SK-N-SH (cell line): ENCODE results near the gene SNAI3. TPM values are rescaled to one million over a fixed set of nuclear protein-coding genes. Genes with fewer than 3 reads are reported as not detected.

Experiments
- CTCF ChIA-PET: fragments of 300-600, 350-600 bp; formaldehyde crosslinking; extraction: SDS; loops from one replicate; lab custom pipeline; 2021; lab: Yijun Ruan, JAX
- POLR2A ChIA-PET: fragments of 350-600 bp; sonication (Branson Sonifier 250); formaldehyde crosslinking; extraction: SDS; loops from one replicate; lab custom pipeline; 2020; ENCODE audit warnings: antibody characterized with exemption, inconsistent platforms; lab: Yijun Ruan, JAX
- DNase-seq: peaks from one replicate; pipeline ENCODE4 v3.0.0; 2012
- H2AFZ ChIP-seq: fragments of 200-600 bp; sonication (generic); 2 replicates; pipeline ENCODE4 v1.8.1; 2016; ENCODE audit warnings: antibody characterized with exemption, mild to moderate bottlenecking, low read depth
- H3F3A ChIP-seq: fragments of 200-600 bp; sonication (generic); replicated peaks from 2 replicates; pipeline ENCODE3; 2016; ENCODE audit warnings: antibody characterized with exemption, mild to moderate bottlenecking; ENCODE audit not compliant: insufficient read depth
- H3K27ac ChIP-seq, 2 experiments: fragments of 200-500 bp in 1 of 2; fragments of 200-600 bp in 1 of 2; sonication (Bioruptor generic) in 1 of 2; sonication (generic), shearing (Covaris generic) in 1 of 2; 2 replicates each; pipeline versions ENCODE4 v1.5.1 to v1.6.1; 2014 to 2016; ENCODE audit warnings: low read depth in 2 of 2, inconsistent platforms in 1 of 2, low read length in 1 of 2, mild to moderate bottlenecking in 1 of 2, mixed read lengths in 1 of 2
- H3K27me3 ChIP-seq: fragments of 200-600 bp; sonication (generic), shearing (Covaris generic); 2 replicates; pipeline ENCODE4 v1.6.1; 2016; ENCODE audit warnings: mixed run types; ENCODE audit not compliant: insufficient read depth
- H3K36me3 ChIP-seq, 2 experiments: fragments of 200-500 bp in 1 of 2; fragments of 200-600 bp in 1 of 2; sonication (Bioruptor generic) in 1 of 2; sonication (generic) in 1 of 2; replicated peaks in 1 of 2; 2 replicates each; pipeline versions ENCODE3 to v1.5.1; 2014 to 2016; ENCODE audit warnings: low read length in 1 of 2, mild to moderate bottlenecking in 1 of 2; ENCODE audit not compliant: insufficient read depth in 2 of 2, control insufficient read depth in 1 of 2
- H3K4me1 ChIP-seq, 2 experiments: fragments of 200-500 bp in 1 of 2; fragments of 200-600 bp in 1 of 2; sonication (Bioruptor generic) in 1 of 2; sonication (generic), shearing (Covaris generic) in 1 of 2; 2 replicates each; pipeline versions ENCODE4 v1.5.1 to v1.6.1; 2014 to 2016; ENCODE audit warnings: low read depth in 1 of 2, low read length in 1 of 2, mixed run types in 1 of 2; ENCODE audit not compliant: insufficient read depth in 2 of 2, control insufficient read depth in 1 of 2
- H3K4me2 ChIP-seq: fragments of 200-600 bp; sonication (generic), shearing (Covaris generic); 2 replicates; pipeline ENCODE4 v1.6.1; 2017; ENCODE audit warnings: mixed run types
- H3K4me3 ChIP-seq, 2 experiments: fragments of 200-500 bp in 1 of 2; fragments of 200-600 bp in 1 of 2; sonication (Bioruptor generic) in 1 of 2; sonication (generic), shearing (Covaris generic) in 1 of 2; 2 replicates each; pipeline versions ENCODE4 v1.5.1 to v1.8.1; 2014 to 2016; ENCODE audit warnings: low read depth in 2 of 2, inconsistent platforms in 1 of 2, low read length in 1 of 2, mild to moderate bottlenecking in 1 of 2, mixed read lengths in 1 of 2, moderate library complexity in 1 of 2
- H3K79me2 ChIP-seq: fragments of 200-600 bp; sonication (generic); 2 replicates; pipeline ENCODE4 v1.8.1; 2017; ENCODE audit warnings: mild to moderate bottlenecking; ENCODE audit not compliant: insufficient read depth
- H3K9ac ChIP-seq: fragments of 200-600 bp; sonication (generic); 2 replicates; pipeline ENCODE4 v1.6.1; 2017; ENCODE audit warnings: mixed run types
- H3K9me2 ChIP-seq: fragments of 200-600 bp; sonication (generic); 2 replicates; pipeline ENCODE4 v1.6.1; 2017; ENCODE audit warnings: mixed run types
- H3K9me3 ChIP-seq: fragments of 200-600 bp; sonication (generic); 2 replicates; pipeline ENCODE4 v1.6.1; 2017; ENCODE audit warnings: mixed run types, mild to moderate bottlenecking, moderate library complexity
- H4K20me1 ChIP-seq: fragments of 200-600 bp; sonication (generic); 2 replicates; pipeline ENCODE4 v1.6.1; 2017; ENCODE audit warnings: mild to moderate bottlenecking, mixed run types; ENCODE audit not compliant: insufficient read depth
- CHD2 ChIP-seq: fragments of 150-350 bp; IDR thresholded peaks from 2 replicates; pipeline ENCODE4 v1.6.1; 2018; ENCODE audit warnings: low read length; ENCODE audit not compliant: partially characterized antibody
- CTCF ChIP-seq: fragments of 200-600 bp; sonication (generic); IDR thresholded peaks from 2 replicates; pipeline ENCODE4 v1.6.1; 2017; ENCODE audit warnings: antibody characterized with exemption, mild to moderate bottlenecking, moderate library complexity
- ELF1 ChIP-seq: IDR thresholded peaks from 2 replicates; pipeline ENCODE4 v1.4.0; 2012
- EP300 ChIP-seq, 2 experiments: IDR thresholded peaks; 2 replicates each; pipeline versions ENCODE4 v1.4.0 to v1.6.1; 2012; ENCODE audit warnings: borderline replicate concordance in 1 of 2, low read depth in 1 of 2, low read length in 1 of 2
- EZH2phosphoT487 ChIP-seq: fragments of 200-600 bp; sonication (generic); IDR thresholded peaks from 2 replicates; pipeline ENCODE4 v1.6.1; 2017; ENCODE audit warnings: low read depth, mixed run types, mild to moderate bottlenecking, antibody characterized with exemption, moderate library complexity, borderline replicate concordance
- FOSL2 ChIP-seq: IDR thresholded peaks from 2 replicates; pipeline ENCODE4 v1.4.0; 2012; ENCODE audit warnings: low read depth, mild to moderate bottlenecking, moderate library complexity, borderline replicate concordance
- FOXM1 ChIP-seq: IDR thresholded peaks from 2 replicates; pipeline ENCODE4 v1.4.0; 2012; ENCODE audit warnings: low read depth, mild to moderate bottlenecking
- GATA2 ChIP-seq: sonication (generic); formaldehyde crosslinking; IDR thresholded peaks from 2 replicates; pipeline ENCODE4 v1.5.0; 2020; ENCODE audit warnings: mild to moderate bottlenecking, missing genetic modification reagents
- MAX ChIP-seq: IDR thresholded peaks from 2 replicates; pipeline ENCODE4 v1.4.0; 2012; ENCODE audit warnings: low read depth
- RCOR1 ChIP-seq: fragments of 150-350 bp; IDR thresholded peaks from 2 replicates; pipeline ENCODE4 v1.6.1; 2017; ENCODE audit warnings: antibody characterized with exemption, low read length
- REST ChIP-seq: IDR thresholded peaks from 2 replicates; pipeline ENCODE4 v1.6.1; 2012; ENCODE audit warnings: mild to moderate bottlenecking, low read depth, low read length, moderate library complexity
- RXRA ChIP-seq: IDR thresholded peaks from 2 replicates; pipeline ENCODE4 v1.4.0; 2012; ENCODE audit warnings: low read depth, mild to moderate bottlenecking, borderline replicate concordance
- TCF12 ChIP-seq: IDR thresholded peaks from 2 replicates; pipeline ENCODE4 v1.4.0; 2012
- USF1 ChIP-seq: IDR thresholded peaks from 2 replicates; pipeline ENCODE4 v1.4.0; 2012; ENCODE audit warnings: low read depth, borderline replicate concordance
- YY1 ChIP-seq: IDR thresholded peaks from 2 replicates; pipeline ENCODE4 v1.4.0; 2012; ENCODE audit warnings: low read depth, mild to moderate bottlenecking
- WGBS: methylation state at CpG from one replicate; pipeline ENCODE4 v1.1.6; 2017; ENCODE audit warnings: low lambda C conversion rate; 5-methylcytosine and 5-hydroxymethylcytosine counted together
- polyA plus RNA-seq, 3 experiments: library from polyadenylated mRNA; depleted of rRNA; stranded (reverse); fragments of >200 nt; gene quantifications; 2 replicates each; pipeline ENCODE4 v1.2.3, GENCODE V29; 2012

The SNAI3 gene
- polyA plus RNA-seq, 1 of the 3 experiments (the other 2 are of a cell fraction) = 0.03 TPM

GRCh38 chr16:88710556-88710955 lies 24.2 kb upstream of the SNAI3 start:
- 80% methylated on average over 14 of the region's 16 CpGs for WGBS
- Histone ChIP-seq H3K27ac (no peak overlapping the region), H3K79me2 (peaks cover 34% of the 10 kb centered on the region), H3K36me3 (peaks cover 0 to 25% of the 10 kb centered on the region in 2 experiments), H3K9me2 (no peaks in the 10 kb centered on the region), H3K4me1 (peaks cover 0 to 9% of the 10 kb centered on the region in 2 experiments; a peak in 2 of 4 replicates), H3F3A (peaks cover 17% of the 10 kb centered on the region), H4K20me1 (peaks cover 5% of the 10 kb centered on the region; the same call in 1 of the 2 replicates), H3K4me3 (no peak overlapping the region), H2AFZ (no peak overlapping the region), H3K9me3 (no peaks in the 10 kb centered on the region), H3K4me2 (no peak overlapping the region), H3K27me3 (no peaks in the 10 kb centered on the region), H3K9ac (no peak overlapping the region)
- ChIA-PET POLR2A (no interaction called here), CTCF (no interaction called here)
- DNase-seq = no peak
- TF ChIP-seq GATA2 (no peak), CHD2 (no peak), FOXM1 (no peak), ELF1 (no peak), TCF12 (no peak), MAX (no peak), USF1 (no peak), EP300 (IDR thresholded peaks at IDR 0.05; ENCODE audit: borderline replicate concordance in 1 of 2, low read depth in 1 of 2, low read length in 1 of 2) (no peak), YY1 (no peak), EZH2phosphoT487 (no peak), RXRA (no peak), REST (no peak), RCOR1 (no peak), FOSL2 (no peak), CTCF (no peak)
